BJ (cell line): ENCODE measurements around the gene PPIE. TPM values are rescaled to one million over a fixed set of nuclear protein-coding genes. Genes with fewer than 3 reads are reported as not detected.

Experiments used
- CTCF ChIA-PET: fragments of 350-600 bp; formaldehyde crosslinking; extraction: SDS; loops from one replicate; lab custom pipeline; 2021; ENCODE audit warnings: antibody characterized with exemption, inconsistent platforms; lab: Yijun Ruan, JAX
- POLR2A ChIA-PET: fragments of 300-600 bp; sonication (Branson Sonifier 250); formaldehyde crosslinking; extraction: SDS; loops from one replicate; lab custom pipeline; 2021; ENCODE audit warnings: antibody characterized with exemption; lab: Charles Lee
- DNase-seq: peaks from one replicate; pipeline ENCODE4 v3.0.0-alpha.2; 2011; ENCODE audit warnings: low read depth
- H3K27me3 ChIP-seq: 2 replicates; pipeline ENCODE4 v1.6.0; 2011; ENCODE audit warnings: low read length; ENCODE audit not compliant: control insufficient read depth, insufficient read depth
- H3K36me3 ChIP-seq: 2 replicates; pipeline ENCODE4 v1.5.1; 2011; ENCODE audit warnings: low read length; ENCODE audit not compliant: control insufficient read depth, insufficient read depth
- H3K4me3 ChIP-seq: 2 replicates; pipeline ENCODE4 v1.5.1; 2011; ENCODE audit warnings: low read depth, mild to moderate bottlenecking, control low read depth, low read length
- polyA plus RNA-seq: library from polyadenylated mRNA; depleted of rRNA; stranded (reverse); fragments of >200 nt; gene quantifications from 2 replicates; pipeline ENCODE4 v1.2.3, GENCODE V29; 2011
- TF ChIP-seq, protein P1 (sequence below): IDR thresholded peaks from 2 replicates; pipeline ENCODE4 v1.5.1; 2011; ENCODE audit warnings: low read depth, mild to moderate bottlenecking, control low read depth, inconsistent platforms, low read length, moderate library complexity; ENCODE audit not compliant: insufficient read depth

The PPIE gene
- polyA plus RNA-seq, 1 experiment, result 89.6 TPM

DNA sequence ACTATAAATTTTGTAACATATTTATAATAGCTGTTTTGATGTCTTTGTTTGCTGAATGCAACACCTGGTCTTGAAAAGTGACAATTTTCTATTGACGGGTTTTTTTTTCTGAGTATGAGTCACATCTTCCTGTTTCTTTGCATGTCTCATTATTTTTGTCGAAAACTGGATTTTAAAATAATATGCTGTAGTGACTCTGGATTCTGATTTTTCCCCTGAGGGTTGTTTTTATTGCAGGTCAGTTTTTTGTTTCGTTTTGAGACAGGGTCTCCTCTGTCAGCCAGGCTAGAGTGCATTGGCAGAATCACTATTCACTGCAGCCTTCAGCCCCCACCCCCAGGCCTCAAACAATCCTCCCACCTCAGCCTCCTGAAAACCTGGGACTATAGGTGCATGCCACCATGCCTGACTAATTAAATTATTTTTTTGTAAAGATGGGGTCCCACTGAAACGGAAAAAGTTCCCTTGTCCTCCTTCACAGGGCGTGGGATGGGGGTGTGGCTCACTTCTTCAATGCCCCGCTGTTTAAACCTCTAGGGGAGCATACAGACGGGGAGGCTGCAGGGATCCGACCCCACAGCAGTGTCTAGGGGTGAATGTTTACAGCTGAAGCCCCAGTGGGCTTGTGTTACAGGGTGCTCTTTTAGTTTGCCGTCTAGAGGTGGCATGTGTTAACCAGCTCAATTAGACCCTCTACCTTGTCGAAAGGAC lies 11.3 kb upstream of the PPIE start:
- TF ChIP-seq, protein P1, sequence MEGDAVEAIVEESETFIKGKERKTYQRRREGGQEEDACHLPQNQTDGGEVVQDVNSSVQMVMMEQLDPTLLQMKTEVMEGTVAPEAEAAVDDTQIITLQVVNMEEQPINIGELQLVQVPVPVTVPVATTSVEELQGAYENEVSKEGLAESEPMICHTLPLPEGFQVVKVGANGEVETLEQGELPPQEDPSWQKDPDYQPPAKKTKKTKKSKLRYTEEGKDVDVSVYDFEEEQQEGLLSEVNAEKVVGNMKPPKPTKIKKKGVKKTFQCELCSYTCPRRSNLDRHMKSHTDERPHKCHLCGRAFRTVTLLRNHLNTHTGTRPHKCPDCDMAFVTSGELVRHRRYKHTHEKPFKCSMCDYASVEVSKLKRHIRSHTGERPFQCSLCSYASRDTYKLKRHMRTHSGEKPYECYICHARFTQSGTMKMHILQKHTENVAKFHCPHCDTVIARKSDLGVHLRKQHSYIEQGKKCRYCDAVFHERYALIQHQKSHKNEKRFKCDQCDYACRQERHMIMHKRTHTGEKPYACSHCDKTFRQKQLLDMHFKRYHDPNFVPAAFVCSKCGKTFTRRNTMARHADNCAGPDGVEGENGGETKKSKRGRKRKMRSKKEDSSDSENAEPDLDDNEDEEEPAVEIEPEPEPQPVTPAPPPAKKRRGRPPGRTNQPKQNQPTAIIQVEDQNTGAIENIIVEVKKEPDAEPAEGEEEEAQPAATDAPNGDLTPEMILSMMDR, result no peak
- H3K4me3 ChIP-seq, result no peak overlapping the region
- peaks cover 21% of the 10 kb centered on the region for H3K27me3 ChIP-seq
- H3K36me3 ChIP-seq, result no peaks in the 10 kb centered on the region
- ChIA-PET POLR2A (no interaction called here), CTCF (interaction anchor here (0.7 to 1.3 kb wide), 2 partner anchors 11 to 894 kb away, joined by 3 read pairs; no protein-coding TSS in a partner anchor)
- no peak for DNase-seq

DNA sequence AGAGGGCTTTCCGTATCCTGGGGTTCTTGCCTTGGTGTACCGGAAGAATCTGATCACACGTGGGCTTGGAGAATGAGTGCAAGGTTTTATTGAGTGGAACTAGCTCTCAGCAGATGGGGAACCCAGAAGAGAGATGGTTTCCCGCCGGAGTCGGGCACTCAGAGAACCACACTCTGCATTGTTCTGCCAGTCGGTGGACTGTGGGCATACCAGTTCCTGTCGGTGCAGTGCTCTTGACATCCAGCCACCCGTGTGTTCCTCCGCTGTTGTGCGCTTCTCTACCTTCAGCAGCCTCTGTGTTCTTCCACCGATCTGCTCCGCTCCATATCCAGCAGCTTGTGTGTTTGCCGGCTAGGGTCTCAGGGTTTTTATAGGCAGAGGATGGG lies 10.8 kb upstream of the PPIE start:
- TF ChIP-seq, protein P1, result no peak
- Histone ChIP-seq H3K36me3 (no peaks in the 10 kb centered on the region), H3K27me3 (peaks cover 21% of the 10 kb centered on the region), H3K4me3 (no peak overlapping the region)
- CTCF ChIA-PET, result interaction anchor here (1.3 kb wide), 1 partner anchor 11 kb away, joined by 3 read pairs; no protein-coding TSS in a partner anchor
- POLR2A ChIA-PET, result no interaction called here
- no peak for DNase-seq

DNA sequence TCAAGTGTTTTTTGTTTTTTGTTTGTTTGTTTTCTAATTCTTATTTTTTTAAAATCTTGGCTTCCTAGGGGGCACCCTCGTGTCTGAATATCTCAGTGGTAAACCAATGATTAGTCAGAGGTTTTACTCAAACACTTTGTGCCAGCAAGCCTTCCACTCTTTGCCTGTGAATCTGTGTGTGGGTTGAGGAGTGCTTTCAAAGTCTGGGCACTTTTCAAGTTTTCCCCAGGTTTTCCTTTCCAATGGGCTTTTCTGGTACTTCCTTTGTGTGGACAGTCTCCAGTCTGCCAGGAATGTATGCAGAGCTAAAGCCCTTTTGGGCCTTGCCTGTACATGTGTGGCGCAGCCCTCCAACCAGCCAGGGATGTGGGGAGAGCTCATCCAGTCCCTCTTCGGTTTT lies 9.7 kb upstream of the PPIE start:
- no peaks in the 10 kb centered on the region for H3K36me3 ChIP-seq
- ChIA-PET CTCF (interaction anchor here (0.7 kb wide), 1 partner anchor 17 kb away, joined by 3 read pairs; no protein-coding TSS in a partner anchor), POLR2A (no interaction called here)
- peaks cover 22% of the 10 kb centered on the region for H3K27me3 ChIP-seq
- TF ChIP-seq, protein P1, result no peak
- no peak for DNase-seq
- no peak overlapping the region for H3K4me3 ChIP-seq

DNA sequence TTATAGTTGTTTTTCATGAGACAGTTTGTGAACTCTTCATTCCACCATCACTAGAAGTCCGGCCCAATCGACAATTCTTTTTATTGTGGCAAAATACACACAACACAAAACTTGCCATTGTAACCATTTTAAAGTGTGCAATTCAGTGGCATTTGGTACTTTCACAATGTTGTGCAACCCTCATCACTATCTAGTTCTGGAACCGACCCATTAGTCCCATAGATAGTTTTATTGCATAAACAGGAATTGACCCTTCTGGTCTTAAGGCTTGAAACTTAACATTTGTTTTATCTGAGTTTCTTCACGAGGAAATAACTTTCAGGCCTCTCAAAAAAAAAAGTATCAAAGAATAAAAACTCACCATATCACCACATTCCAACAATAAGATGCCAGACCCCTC lies 8.8 kb upstream of the PPIE start:
- TF ChIP-seq, protein P1, result no peak
- Histone ChIP-seq H3K27me3 (peaks cover 22% of the 10 kb centered on the region), H3K4me3 (no peak overlapping the region), H3K36me3 (no peaks in the 10 kb centered on the region)
- ChIA-PET POLR2A (no interaction called here), CTCF (interaction anchor here (0.7 kb wide), 1 partner anchor 18 kb away, joined by 3 read pairs; no protein-coding TSS in a partner anchor)
- DNase-seq, result no peak

DNA sequence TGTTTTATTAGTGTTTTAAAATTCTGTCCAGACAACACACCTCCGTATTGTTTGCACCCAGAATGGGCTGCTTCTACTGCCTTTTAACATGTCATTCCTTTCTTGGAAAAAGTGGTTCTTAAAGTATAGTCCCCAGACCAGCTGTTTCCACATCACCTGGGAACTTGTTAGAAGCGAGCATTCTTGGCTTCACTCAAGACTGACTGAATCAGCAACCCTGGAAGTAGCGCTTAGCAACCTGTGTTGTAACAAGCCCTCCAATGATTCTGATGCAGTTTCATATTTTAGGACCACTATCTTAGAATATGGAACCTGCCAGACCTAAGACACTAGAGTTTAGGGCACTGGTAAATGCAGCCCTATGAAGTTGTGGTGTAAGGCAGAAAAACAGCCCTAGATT lies 6.0 kb upstream of the PPIE start:
- TF ChIP-seq, protein P1, result no peak
- POLR2A ChIA-PET, result no interaction called here
- H3K36me3 ChIP-seq, result no peaks in the 10 kb centered on the region
- peaks cover 20% of the 10 kb centered on the region for H3K27me3 ChIP-seq
- no peak overlapping the region for H3K4me3 ChIP-seq
- CTCF ChIA-PET, result no interaction called here
- no peak for DNase-seq
